SW 1271 (cell line): ENCODE measurements around the gene MEDAG.

ENCODE experiments used
- DNase-seq, 2 experiments: peaks; one replicate each; lab custom pipeline; 2025; lab: John Stamatoyannopoulos, UW

Gene MEDAG

DNA sequence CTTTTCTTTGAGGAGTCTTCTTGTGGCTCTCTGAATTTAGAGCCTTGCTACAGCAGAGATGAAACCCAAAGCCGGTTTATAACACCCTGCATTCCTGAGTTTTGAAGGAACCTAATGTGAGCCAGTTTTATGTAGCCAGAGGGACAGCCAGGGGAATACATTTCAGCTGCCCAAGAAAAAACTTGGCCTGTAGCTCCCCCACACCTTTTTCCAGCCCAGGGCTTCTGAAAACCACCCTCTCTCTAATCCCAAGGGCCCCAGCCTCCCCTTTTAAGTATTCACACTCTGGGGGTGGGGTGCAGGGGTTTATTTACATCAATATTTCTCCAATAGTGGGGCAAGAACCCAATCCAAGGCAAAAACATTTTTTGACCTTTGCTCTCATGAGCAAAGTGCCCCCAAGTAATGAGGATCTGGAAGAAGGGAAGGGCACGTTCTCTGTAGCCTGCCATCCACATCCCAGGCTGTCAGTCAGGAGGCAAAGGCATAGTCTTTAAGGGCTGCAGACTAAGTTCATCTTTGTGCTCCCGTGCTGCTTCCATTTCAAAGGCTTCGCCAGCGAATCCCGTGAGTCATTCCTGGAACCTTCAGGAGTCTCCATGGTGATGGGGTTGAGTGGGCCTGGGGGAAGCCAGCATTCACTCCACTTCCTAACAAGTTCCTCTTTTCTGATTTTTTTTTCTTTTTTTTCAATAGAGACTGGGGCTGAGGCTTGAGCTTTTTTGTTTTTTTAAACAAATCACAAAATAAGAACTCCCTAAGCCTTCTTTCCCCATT is 33.2 kb upstream of the MEDAG start:
- no peak for DNase-seq

DNA sequence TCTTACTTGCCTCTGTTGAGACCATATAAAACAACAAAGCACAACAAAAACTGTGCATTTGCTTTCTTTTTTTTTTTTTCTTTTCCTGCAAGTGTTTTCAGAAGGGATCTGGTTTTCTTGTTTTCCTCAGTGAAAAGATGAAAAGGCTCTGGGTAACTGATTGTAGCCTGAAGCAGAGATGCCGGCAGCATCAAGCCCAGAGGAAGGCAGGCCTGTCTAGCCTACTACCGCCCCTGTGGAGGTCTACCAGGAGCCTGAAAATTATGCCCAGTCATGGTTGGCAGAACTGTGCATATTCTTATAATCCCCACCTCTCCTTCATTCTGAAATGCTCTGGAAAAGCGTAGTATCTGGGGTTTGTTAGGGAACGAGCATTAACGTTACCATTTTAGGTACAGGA is 32.6 kb upstream of the MEDAG start:
- no peak for DNase-seq

DNA sequence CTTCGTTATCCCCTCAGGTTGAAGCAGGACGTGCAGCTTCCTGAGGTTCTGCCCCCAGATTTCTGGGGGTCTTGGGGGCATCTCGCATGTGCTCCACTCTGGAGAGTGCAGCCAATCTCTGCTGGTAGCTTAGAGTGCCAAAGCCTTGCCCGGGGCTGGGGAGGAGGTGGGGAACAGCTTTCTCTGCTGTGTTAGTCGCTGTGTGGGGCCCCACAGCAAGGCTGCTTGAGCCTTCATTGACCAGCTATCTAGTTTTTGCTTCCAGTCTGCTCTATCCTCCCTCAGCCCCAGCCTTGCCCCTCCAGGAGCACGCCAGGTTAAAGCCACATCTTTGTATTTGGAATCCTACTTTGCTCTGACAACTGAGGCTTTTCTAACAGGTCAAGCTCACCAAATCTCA is 32.0 kb upstream of the MEDAG start:
- no peak for DNase-seq

DNA sequence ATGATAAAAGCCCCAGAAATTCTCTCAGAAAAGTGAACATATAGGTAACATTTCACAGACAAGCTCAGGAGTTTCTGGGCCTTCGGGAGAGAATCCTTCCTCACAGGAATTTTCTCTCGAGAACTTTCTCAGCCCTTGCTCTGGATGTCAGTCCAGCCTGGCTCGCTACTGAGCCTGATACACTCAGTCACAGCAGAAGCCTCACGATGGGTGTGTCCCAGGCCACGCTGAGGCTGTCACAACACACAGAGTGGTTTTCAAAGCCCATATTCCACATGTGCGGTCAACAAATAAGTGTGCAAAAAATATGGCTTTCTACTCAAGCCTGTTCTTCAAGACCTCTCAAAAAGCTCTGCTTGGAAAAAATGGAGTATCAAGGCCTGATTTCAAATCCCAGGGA is 31.5 kb upstream of the MEDAG start:
- no peak for DNase-seq

DNA sequence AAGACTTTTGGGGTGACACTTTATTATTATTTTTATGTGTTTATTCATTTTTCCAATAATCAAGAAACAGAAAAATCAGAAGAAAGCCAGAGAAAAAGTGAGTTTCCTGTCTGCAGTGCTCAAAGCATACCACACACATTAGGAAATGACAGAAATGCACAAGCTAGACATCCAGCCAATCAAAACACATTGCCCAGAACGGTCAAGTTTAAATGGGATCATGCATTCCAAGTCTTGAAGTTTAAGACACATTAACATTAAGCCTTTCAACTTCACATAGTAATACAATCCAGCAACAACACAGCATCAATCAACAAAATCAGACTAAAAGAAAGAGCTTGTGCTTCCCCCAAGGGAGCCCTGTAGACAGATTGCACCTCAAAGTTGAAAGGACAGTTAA is 28.7 kb upstream of the MEDAG start:
- DNase-seq, result no peak

DNA sequence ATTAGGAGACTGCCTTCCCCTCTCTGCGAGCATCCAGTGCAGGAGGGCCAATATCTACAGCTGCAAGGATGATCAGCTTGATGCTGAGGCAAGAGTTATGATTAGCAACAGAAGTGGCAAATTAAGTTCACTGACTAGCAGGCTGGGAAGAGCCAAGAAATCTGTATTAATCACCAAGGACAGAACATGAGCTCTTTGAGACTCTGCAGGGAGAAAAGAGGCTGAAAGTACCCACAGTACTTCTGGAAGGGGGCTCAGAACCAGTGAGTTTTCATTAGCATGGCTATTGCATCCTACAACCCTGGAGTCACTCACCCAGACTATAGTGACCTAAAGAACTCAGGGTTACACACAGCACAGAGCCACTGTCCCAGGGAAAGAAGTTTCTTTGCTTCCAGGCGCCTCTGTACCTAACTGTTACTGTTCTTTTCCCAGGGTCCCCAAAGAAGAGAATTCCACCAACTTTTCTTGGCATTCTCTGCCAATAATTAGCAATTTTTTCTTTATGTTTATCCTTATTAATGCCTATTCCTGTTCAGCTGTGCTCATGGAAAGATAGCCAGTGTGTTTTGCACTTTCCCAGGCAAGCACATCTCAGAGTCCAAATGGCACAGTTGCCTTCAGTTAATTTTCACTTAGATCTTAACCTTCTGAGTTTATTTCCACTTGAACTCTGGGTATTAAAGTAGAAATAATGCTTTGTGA is 25.8 kb upstream of the MEDAG start:
- DNase-seq, result no peak

DNA sequence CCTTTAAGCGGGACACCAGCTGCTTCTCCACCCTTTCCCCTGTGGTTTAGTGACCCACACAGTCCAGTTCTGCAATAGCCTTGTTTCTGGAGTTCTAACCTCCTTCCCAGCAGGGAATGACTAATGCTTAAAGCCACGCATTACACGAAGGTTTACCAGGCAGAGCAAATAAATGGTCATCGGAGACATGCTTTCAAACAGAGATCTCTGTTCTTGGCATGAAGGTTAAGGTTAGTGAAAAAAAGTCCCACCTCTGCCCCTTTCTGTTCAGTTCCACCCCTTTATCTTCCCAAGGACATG is 25.3 kb upstream of the MEDAG start:
- no peak for DNase-seq

DNA sequence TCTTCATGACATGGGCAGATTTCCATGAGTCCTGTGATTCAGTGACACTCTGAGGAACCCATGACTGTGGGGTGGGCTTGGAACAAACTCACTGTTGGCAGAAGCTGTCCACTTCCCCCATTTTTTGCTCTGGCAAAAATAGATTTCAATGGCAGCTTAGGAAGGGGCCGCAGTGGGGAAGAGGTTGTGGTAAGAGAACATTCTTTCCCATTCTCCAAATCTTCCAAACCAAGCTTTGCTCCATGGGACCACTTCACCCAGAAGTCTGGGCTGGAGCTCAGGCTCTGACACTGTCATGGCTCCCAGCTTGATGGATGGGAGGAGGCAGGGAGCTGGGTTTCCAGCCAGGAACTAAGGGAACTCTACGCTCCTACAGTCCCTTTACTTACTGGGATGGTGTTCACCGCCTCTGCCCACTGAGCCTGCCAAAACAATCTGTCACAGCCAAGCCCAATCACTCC is 24.9 kb upstream of the MEDAG start:
- no peak for DNase-seq

DNA sequence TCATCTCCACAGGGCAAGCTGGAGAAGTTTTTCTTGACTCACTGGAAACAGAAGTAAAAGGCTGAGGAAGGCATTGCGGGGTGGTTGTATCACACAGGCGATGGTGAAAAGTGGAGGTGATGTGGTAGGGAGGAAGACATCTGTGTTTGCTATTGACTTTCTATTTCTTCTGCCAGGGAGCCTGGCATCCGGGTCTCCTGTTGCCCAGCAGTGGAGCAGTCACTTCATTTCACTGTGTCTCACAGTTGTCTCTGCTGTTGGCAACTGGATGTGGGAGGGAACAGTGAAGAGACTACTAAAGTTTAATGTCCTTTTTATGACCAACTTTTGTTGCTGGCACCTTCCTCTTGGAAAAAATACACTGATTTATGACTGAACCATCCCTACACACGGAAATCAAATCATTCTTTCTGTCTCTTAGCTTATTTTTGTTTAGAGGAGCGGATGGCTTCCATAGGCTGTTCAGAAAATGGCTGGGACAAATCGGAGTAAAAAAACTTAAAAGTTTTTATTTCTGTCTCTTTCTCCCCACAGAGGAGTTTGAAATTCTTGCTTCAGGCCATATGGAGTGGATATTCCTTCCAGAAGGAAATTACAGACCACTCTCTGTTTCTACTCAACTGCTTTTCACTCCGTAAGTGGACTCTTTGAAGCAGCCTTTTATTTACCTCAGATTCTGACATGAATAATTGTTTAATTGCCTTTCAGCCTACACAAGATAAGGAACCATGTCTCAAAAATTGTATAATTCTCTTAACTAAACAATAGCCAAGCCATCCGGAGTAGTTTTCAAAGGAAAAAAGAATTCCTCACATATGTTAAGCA is 23.8 kb upstream of the MEDAG start:
- DNase-seq, result no peak

DNA sequence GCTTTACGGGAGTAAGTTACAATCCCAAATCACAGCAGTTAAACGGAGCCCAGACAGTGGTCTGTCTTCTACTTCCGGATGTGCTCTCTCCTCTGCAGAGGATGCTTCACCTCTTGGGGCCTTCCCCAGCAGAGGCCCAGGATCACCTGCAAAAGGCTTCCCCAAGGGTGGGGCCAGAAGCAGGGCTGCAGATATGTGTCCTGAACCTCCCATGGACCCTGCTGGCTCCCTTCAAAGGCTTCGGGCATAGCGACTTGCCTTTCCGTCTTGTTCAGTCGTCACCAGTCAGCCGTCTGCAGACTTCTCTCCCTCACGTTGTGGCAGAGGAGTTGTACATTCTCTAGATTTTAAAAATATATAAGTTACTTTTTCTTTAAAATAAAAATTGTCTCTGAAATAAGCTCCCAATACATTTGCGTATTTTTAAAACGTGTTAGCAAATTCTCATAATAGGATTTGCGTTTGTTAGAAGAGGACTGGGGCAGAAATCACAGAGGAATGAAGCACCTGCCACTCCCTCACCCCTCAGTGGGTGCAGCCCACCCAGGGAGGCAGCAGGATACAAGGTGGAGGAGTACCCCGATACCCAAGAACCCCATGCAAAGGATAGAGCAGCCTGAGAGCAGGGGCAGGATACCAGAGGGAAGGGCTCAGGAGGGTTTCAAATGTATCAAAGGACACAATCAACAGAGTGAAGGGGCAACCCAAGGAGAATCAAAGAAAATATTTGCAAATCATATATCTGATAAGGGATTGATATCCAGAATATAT is 22.9 kb upstream of the MEDAG start:
- no peak for DNase-seq

DNA sequence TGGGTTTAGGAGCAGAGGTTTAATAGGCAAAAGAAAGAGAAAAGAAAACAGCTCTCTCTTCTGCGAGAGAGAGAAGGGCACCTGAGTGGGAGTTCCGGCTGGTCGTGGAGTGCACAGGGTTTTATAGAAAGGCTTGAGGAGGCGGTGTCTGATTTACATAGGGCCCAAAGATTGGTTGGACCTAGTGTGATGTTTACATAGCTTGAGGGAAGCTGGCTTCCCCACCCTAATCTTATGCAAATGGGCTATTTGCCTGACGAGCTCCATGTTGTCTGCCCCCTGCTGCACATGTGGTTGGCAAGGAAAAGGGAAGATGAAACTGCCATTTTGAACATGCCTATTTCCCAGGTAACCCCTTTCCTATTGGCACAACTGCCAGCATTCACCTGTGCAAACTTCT is 21.5 kb upstream of the MEDAG start:
- DNase-seq, result no peak

DNA sequence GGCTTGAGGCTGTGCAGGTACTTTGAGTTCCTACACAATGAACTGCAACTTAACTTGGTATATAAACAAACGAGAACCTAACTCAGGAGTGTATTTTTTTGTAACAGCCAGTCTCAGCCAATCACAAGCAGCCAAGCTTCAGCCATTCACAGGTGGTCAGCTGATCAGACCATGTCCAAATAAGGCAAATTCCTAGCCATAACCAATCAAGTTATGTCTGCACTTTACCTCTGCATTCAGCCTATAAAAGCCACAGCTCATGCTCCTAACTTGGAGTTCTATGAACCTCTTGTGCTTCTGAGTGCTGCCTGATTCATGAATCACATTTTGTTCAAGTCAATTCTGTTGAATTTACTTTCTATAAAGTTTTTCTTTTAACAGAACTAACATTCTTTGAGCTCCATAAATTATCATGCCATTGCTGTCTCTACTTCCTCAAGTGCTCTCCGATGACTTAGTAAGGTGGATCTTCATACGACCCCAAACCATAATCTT is 16.8 kb upstream of the MEDAG start:
- DNase-seq, result no peak

DNA sequence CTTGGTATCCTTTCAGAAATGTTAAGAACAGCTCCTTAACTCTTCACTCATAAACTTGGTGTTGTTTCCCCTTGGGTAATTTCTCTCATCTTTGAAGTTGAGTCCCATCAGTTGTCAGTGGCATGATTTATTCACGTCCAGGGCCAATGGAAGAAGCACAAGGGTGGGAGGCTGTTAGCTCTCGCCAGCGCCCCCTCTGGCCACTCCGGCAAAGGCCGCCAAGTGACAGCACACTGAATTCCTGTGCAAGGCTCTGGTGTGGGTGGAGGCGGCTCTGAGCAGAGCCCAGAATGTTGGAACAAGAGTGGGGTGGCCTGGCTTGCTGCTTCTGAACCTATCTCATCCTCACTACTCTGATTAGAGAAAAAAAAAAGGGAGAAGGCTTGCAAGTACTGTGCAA is 13.1 kb upstream of the MEDAG start:
- DNase-seq, result no peak

DNA sequence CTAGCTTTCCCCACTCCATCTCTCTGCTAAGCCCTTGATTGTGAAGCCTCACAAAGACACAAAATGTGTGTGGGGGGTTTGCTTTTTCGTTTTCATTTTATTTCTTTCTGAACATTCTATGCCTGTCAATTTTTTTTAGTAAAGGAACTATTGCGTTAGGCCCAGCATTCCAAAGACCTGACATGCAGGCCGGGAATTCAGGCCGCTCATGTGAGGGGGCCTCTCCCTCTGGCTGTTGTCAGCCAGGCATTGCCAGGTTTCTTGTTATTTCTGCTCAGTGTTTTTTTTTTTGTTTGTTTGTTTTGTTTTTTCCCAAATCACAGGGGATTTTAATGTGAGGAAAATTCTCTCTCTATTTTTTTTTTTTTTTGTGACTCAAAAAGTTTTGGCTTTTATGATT is 10.3 kb upstream of the MEDAG start:
- DNase-seq, result peak; percentile 7 to 33

DNA sequence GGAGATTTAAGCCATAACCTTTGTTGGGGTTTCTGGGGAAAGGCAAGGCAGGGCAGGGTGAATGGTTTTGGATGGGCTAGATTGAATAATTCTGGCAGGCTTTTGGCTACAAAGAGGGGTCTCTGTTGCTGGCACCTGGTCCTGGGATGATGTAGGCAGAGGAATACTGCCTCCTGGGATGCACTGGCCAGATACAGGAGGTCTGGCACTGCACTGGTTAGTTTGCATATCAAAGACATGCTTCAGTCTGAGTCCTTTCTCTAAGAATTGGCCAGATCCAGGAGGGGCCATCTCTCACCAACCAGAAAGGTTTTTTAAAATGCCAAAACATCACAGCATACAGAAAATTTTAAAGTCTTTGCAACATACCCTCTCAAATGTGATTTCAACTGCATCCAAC is 8.0 kb upstream of the MEDAG start:
- DNase-seq, result no peak

DNA sequence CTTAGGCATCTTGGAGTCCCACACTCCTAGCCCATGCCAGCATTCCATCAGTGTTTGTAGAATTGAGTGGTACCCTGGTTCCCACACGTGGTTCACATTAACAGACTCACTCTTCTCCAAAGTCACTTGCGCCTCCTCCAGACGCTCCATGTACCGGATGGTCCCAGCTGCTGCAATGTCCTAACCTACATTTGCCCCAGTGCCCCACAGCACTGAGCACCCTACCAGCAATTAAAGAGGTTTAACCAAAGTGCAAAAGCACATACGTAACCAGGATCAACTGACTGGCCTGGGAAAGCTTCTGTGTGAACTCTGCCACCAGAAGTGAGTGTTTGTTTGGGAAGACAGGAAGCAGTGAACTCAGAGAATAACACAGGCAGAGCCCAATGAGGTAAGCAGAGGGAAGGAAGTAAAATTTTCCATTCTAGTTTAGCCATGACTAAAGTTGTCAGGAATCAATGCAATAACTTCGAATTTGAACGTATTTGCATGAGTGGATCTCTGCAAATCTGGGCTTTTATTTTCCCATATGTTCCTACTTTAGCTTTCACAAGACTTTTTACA is 7.3 kb upstream of the MEDAG start:
- DNase-seq, result peak in 1 of 2 experiments; percentile 8

DNA sequence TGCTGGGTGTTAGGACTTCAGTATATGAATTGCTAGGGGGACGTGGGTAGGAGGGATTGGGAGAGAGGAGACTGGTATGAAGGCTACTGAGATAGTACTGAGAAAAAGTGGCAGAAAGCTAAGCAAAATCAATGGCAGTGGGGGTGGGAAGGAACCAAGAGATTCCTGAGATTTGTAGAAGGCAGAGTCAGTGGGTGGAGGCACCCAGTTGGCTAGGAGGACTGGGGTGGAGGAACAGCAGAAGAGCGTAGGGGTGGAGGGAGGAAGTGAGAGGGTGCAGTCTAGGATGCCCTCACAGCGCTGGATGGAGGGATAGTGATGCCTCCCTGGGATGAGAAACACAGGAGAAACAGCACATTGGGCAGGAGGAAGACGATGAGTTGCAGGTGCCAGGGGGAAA is 5.6 kb upstream of the MEDAG start:
- DNase-seq, result no peak

DNA sequence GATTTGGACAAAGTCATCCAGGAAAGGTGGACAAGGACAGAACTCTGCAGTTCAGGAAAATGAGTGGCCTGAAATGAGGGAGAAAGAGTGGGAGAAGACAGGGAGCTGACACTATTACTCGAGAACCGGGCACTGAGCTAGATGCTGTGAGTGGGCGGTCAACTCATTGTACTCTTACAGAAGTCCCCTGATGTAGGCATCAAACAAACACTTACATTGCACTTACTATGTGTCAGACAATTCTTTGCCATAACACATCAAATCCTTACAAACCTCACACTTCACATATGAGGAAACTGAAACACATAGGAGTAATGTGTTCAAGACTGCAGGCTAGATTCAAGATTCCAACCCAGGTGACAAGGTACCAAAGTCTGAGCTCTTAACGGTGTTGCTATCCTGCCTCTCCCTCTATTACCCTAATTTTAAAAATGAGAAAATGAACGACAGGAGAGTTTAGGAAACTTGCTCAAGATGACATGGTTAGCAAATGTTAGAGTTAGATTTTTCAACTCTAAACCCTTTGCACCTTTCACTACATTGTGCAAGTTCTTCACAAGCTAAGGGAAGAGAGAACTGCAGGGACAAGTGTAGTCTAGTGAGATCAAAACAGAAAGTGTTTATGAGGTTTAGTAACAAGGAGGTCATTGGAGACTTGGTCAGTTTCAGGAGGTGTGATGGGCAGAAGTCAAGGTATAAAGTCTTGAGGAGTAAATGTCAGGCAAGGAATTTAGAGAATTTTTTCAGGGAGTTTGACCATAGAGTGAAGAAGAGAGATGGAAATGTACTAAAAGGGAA is 4.9 kb upstream of the MEDAG start:
- DNase-seq, result no peak

DNA sequence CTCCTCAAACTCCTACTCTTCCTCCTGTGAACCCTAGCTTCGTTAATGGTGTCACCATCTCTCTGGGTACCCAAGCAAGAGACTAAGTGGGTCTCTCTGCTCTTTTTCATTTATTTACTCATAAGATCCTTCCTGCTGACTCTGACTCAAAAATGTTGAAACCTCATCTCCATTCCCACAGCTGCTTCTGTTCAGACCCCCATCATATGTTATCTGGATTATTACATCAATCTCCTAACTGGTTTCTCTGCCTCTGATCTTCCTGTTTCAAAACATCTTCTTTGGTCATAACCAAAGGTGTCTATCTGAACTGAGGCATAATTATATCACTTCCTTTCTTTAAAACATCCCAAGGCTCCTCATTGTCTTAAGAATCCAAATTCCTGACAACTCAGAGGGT is 2.0 kb upstream of the MEDAG start:
- no peak for DNase-seq

DNA sequence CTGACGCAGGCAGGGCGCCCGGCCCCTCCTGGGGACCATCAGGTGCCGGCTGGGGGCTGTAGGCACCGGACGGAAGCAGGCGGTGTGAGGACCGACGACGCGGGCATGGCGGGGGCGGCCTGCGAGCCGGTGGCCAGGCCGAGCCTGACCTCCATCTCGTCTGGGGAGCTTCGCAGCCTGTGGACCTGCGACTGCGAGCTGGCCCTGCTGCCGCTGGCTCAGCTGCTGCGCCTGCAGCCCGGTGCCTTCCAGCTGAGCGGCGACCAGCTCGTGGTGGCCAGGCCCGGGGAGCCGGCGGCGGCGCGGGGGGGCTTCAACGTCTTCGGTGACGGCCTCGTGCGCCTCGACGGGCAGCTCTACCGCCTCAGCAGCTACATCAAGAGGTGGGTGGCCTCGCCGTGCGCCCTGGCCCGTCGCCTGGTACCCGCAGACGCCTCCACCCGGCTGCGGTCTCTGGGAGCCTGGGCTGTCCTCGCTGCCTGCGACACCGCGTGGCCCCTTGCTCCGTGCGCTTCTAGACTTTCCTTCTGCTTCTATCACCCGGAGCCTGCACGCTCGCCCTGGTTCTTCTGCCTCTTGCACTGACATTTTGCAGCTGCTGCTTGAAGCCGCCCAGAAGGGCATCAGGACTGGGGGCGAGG is 460 bp downstream of the MEDAG start:
- no peak for DNase-seq
